ENCODE data around the gene MYO9A.

The MYO9A gene

GRCh38 chr15:71853543-71853942, 264.4 kb downstream of the MYO9A start:
- no peak for DNase-seq (ENCODE audit: low read depth)

DNA sequence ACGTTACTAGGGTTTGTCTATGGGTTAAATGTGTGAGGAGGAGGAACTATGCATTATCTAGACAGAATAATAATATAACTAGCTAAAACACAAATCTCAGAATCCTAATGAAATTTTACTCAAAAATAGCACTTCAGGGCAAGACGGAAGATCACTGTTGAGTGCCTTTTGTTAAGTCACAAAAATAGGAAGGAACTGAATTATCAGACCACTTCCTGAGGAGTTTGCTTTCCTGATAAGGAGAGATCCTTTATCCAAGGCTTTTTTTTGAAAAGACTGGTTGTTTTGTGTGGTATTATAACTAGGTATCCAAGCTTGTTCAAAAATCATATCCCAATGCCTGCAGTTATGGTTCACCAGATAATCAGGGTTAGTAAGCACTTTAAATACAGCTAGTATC, 273.0 kb downstream of the MYO9A start:
- DNase-seq (ENCODE audit: low read depth) = no peak

GRCh38 chr15:71841563-71841962, 276.4 kb downstream of the MYO9A start:
- DNase-seq (ENCODE audit: low read depth) = no peak

- no peak for DNase-seq (ENCODE audit: low read depth)
Measured at GRCh38 chr15:71830981-71831380, 287.0 kb downstream of the MYO9A start.

DNA sequence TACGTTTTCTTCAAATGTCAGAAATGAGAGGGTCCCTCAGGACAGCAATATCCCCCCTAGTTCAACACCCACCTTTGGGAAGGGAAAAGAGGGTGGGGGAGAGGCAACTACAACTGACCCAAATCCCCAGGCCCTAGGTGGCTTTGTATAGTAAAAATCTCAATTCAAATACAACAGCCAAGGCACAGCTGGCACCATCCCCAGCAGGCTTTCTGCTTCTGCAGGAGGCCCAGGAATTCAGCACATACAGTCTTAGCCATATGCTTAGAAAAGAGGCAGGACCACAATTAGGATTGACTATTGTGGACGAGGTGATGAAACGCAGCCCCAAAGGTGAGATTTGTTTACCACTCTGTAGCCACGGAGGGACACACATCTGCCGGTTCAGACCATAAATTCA, 291.8 kb downstream of the MYO9A start:
- DNase-seq (ENCODE audit: low read depth) = no peak

- DNase-seq (ENCODE audit: low read depth) = no peak
Measured at GRCh38 chr15:71825021-71825730, 292.8 kb downstream of the MYO9A start.

DNA sequence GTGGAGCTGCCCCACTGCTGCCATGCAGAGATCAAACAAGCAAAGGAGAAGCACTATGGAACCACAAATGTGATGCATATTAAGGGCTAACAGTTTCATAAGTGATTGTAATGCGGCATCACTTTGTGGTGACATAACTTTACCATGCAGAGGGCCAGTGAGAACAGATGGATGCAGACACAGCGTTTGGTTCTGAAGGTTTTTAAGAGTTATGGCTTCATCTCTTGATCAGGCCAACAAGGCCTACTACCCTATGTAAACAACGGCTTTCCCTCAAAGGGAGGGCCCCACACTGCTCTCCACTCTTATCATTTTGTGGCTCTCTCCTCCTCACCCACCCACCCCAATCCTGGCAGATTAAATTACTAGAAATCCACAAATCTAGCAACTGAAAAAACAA, 294.1 kb downstream of the MYO9A start:
- no peak for DNase-seq (ENCODE audit: low read depth)

GRCh38 chr15:71822890-71823630, 294.9 kb downstream of the MYO9A start:
- DNase-seq (ENCODE audit: low read depth) = no peak

GRCh38 chr15:71821547-71822129, 296.3 kb downstream of the MYO9A start:
- no peak for DNase-seq (ENCODE audit: low read depth)

GRCh38 chr15:71820127-71820526, 297.8 kb downstream of the MYO9A start:
- no peak for DNase-seq (ENCODE audit: low read depth)

GRCh38 chr15:71817351-71817750, 300.6 kb downstream of the MYO9A start:
- no peak for DNase-seq (ENCODE audit: low read depth)

GRCh38 chr15:71815301-71815700, 302.6 kb downstream of the MYO9A start:
- no peak for DNase-seq (ENCODE audit: low read depth)

GRCh38 chr15:71813723-71814470, 304.1 kb downstream of the MYO9A start:
- no peak for DNase-seq (ENCODE audit: low read depth)

GRCh38 chr15:71812966-71813722, 304.8 kb downstream of the MYO9A start:
- no peak for DNase-seq (ENCODE audit: low read depth)

- no peak for DNase-seq (ENCODE audit: low read depth)
Measured at GRCh38 chr15:71811752-71812735, 305.9 kb downstream of the MYO9A start.

DNA sequence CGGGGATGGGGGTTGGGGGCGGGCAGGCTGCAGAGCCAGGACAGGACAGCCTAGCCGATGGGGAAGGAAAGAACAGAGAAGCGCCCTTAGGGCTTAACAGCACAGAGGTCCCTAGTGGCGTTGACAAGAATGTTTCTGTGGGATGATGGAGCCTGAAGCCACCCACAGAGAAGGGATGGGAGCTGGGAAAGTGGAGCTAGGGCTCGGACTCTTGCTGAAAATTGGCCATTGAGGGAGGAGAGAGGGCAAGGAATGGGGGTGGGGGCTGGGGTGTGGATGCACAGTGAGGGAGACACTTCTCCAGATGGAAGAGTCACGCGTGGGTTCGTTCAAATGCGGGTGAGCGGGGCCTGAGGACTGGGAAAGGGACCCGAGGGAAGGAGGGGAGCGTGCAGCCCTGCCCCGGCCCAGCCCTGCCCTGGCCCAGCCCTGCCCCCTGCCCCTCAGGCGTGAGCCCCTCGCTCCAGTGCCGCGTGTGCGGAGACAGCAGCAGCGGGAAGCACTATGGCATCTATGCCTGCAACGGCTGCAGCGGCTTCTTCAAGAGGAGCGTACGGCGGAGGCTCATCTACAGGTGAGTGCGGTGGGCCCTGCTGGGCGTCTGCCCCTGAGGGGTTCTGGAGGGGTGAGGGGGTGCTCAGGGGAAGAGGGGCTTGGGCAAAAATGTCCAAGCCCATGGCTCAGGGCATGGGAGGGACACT, 306.8 kb downstream of the MYO9A start:
- no peak for DNase-seq (ENCODE audit: low read depth)

- no peak for DNase-seq (ENCODE audit: low read depth)
Measured at GRCh38 chr15:71810256-71811035, 307.5 kb downstream of the MYO9A start, which contains the start of gene NR2E3. TSS of gene NR2E3 (plus strand) at chr15:71810554. CDS start at chr15:71810744, 190 bp downstream.

DNA sequence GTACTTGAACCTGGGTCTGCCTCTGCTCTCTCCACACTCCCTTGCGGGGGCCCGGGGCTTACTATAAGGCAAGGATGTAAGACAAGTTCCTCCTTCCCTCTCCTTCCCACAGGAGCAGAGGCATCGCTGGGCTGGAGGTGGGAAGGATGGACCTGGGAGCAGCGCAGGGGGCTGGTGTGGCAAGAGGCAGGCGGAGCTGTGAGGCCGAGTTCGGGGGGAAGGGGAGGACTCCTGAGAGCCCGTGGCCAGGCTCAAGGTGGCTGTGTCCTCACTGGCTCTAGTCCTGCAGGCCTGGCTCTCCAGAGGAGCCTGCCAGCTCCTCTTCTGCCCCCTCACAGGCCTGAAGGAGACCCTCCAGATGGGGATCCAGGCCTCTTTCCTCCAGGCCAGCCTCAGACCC, 308.6 kb downstream of the MYO9A start:
- DNase-seq (ENCODE audit: low read depth) = no peak

Measured in iris pigment epithelial cell (primary cell).